Activated CD8-positive, alpha-beta memory T cell treated with anti-CD3 and anti-CD28 coated beads for 1 hour (primary cell): Measurements from ENCODE around the gene KRTAP21-2.
"Not testable (repeated sequence)": the region's sequence is repeated elsewhere in the genome, so short reads cannot be mapped to it uniquely, and the experiment has no call there.

ENCODE experiments used
- DNase-seq, 2 donors: peaks; one replicate each; pipeline ENCODE4 v3.0.0-alpha.2; 2020; ENCODE audit warnings: low read depth in 1 of 2; ENCODE audit errors: extremely low read depth in 1 of 2

The KRTAP21-2 gene

DNA sequence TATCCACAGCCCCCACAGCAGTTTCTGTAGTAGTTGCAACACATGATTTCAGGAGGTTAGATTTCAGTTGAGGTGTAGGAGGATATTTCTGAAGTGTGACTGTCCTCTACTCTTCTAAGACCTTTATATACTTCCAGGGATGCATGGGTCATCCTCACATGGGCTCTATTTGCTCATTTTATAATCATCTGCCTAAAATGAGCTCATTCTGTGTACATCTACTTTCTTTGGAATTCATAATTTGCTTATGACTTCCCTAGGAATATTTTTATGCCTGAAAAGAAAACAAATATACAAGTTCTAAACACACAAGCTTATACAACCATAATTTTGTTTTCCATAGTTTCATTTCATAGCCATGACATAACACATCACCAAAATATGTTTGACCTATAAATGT lies at the start of gene KRTAP21-2:
TSS of gene KRTAP21-2 (minus strand) at position 101 of the 400 bp plus-strand sequence. CDS start at position 44, 57 bp downstream.
- DNase-seq: no peak

DNA sequence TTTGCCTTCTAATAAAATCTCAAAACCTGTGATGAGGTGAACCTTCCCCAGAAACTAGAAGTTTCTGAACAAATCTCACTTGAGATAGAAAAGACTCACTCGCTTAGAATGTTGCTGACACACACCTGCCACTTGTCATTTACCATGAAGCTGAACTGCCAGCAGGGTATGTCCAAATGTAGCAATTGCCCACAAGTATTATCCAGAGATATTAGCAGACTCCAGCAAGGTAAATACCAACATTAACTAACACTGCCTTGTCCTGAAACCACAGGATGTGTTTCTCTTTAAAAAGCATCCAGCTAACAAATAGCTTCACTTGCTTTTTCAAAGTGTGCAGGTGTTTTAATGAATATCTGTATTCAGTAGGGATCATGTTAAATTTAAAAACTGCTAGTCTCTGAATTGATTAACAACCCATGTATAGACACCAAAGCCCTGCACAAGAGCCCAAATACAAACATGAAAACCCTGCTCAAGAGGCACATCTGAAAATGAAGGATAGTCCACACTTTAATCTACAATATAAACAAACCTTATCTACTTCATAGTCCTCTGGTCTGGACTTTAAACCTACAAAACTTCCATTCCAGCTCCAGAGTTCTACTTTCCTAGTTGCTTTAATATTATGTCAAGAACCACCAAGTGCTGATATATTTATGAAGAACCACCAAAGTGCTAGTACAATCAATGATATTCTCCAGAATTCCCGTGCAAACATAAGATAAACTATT lies 46.7 kb upstream of the KRTAP21-2 start:
- DNase-seq: no peak

DNA sequence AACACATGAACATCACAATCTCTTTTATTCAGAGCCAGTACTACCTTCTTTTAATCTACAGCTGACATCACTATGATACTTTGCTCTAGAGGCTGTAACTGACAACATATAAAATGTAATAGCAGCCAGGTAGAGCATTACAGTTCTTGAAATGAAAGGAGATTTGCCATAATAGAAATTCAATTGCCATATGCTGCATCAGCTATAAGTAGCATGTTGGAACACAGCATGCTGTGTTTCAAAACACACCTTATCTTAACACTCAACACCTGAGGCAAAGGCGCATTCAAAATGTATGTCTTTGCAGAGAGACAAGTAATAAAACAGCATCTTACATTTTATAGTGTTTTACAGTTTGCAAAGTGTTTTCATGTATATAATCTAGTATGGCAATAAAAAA lies 32.2 kb upstream of the KRTAP21-2 start:
- DNase-seq: no peak

DNA sequence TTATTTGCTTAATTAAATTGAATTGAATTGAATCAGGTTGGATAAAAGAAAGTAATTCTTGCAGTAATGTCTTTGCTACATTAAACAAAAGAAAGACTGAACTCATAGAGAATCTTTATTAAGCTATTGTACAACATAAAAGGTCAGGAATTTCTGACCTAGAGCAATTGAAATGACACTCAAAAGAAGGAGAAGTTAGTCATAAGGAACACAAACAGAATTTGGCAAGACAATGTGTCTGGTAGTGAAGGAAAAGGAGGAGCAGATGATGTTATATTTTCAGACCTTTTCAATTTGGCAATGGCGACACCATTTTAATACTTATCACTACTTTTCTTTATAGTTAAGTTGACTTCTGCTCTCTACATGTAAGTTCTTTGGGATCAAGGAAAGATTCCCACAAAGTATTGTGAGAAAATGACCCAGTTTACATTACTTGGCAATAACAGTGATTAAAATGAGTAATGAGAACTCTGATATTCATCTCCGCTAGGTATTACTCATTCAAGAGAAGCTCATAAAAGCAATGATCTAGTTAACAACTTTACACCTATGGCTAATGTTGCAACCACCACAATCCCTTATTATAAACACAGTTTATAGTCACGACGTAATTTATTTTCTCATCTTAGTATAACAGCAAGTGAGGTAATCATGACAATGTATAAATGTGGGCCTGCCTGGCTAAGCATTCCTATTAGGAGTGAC lies 22.8 kb upstream of the KRTAP21-2 start:
- no peak for DNase-seq

DNA sequence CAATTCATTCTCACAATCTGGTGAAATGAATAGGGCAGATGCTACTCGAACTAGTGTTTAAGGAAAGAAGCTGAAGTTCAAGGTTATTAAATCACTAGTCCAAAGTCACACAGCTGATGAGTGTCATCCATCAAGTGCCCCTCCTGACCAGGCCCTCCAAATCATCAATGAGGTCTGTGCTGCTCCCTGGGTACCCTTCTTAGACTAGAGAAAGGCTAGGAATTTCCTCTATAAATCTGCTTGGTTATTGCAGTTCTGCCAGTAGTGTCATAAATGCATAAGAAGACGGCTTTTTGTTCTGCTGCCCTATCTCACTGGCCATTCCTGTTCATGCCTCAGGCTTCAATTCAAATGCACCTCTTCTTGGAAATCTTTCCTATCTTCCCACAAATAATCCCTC lies 13.7 kb upstream of the KRTAP21-2 start:
- no peak for DNase-seq

DNA sequence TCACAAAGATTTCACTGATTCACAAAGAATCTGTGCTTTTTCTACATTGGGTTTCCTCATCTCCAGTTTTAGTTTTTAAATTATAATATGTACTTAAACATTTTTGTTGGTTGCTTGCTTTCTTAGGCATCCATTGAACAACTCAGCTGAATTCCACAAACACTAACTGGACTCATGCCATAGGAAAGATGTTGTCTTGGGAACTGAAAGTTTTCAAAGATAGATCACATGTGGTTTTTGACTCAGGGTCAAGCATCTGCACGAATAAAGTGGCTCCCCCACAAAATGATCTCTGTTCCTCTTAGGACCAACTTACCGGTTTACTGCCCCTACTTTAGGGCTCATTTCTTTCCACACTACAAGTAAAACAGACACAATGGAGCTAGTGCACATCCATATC lies 11.2 kb upstream of the KRTAP21-2 start:
- DNase-seq: no peak

DNA sequence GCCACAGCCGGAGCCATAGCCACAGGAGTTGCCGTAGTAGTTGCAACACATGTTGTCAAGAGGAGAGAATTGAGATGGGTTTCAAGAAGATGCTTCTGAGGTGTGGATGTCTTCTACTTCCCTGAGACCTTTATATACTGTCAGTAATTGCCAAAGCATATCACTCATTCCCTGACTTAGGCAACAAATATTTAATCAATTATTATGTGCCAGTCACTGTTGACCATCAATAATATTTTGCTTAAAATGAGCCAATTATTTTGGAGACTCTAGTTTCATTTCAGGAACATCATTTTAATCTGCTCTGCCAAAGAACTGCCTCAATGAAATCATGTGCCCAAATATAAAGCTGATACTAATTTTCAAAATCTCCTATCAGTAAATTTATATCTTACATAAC lies 8.3 kb upstream of the KRTAP21-2 start, which contains the start of gene KRTAP21-1:
TSS of gene KRTAP21-1 (minus strand) at position 101 of the 400 bp plus-strand sequence. CDS start at position 51, 50 bp downstream.
- not testable (repeated sequence) for DNase-seq

DNA sequence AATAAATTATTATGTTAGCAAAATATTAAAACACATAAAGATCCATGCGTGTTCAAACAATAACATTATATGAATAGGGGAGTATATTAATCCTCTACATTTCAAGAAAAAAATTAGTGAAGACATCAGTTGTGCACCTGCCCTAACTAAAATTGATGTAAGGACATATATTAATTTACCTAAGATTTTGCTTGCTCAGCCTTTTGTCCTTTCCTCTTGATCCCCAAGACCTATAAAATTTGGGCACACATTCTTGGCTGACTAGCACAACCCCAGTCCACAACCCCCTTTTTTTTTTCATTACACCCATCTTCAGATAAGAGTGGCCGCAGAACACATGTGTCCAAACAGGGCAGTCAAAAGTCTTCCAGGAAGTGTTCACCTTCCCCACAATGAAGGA lies 6.6 kb downstream of the KRTAP21-2 start:
- DNase-seq: no peak

DNA sequence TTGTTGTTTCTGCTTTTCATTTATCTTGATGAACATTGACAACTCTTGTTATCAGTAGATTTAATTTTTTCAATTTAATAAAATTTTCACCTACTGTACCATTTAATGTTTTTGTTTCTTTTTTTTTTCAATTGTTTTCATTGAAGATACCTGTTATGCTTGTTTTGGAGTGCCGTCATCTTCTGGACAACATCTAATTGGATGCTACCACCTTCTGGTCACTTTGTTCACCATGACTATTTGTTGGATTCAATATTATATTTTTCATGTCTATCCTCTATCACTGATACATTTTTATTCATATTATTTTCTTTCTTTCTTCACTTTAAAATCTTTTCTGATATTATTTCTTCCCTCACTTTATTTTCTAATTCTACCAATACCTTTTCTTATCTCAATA lies 14.0 kb downstream of the KRTAP21-2 start:
- DNase-seq: no peak

DNA sequence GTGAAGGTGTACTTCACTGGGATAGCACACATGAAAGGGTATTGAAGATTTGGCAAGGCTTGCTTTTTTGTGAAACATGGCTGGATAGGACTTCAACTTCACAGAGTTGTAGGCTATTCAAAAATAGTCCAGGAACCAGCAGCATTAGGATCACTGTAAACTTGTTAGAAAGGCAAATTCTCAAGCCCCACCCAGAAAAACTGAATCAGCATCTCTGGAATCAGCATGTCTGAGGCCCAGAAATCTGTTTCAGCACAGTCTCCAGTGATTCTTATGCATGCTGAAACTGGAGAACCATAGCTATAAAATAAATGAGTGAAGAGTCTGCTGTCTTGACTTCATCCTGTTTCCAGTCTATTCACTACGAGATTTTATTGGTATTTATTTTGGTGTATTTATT lies 20.3 kb downstream of the KRTAP21-2 start:
- no peak for DNase-seq

DNA sequence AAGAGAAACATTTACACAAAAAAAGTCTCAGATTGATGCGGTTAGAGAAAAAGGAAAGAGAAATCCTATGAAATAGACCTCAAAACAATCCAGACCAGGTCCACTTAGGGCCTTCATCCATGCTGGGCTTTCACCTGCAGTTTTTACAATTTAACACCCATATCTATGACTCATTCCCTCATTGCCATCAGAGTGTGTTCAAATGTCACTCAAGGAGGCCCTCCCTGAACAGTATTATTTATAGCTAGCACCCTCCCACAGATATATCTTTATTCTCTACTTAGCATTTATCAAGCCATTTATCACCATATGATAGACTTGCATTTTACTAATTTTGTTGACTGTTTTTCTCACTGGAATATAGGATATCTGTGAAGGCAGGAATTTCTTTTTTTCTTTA lies 27.7 kb downstream of the KRTAP21-2 start:
- no peak for DNase-seq

DNA sequence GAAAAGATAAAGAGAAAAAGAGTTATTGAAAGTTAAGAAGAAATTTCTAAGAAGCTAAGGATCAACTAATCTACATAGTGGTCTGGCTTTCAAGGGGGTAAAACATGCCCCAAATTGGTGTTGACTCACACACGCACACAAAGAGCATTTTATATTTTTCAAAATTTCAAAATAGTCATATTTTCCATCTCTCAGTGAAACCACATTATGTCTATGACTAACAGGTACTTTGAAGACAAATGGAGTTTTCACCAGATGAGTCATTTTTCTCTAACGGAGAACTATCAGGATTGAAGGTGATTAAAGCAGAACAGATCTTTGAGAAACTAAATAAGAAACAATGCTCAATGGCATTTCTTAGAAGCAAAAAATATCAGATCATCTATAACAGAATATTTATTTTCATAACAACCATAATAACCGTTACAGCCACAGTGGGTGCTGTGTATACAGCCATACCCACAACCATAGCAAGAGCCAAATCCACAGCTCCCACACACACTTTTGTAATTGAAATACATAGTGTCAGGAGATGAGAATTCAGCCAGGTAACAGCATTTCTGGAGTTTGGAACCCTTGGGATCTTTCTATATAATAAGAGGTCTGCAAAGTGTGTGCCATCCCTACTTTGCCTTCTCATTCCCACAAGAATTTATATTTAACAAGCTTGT lies 28.7 kb downstream of the KRTAP21-2 start, which contains the start of gene KRTAP21-3:
TSS of gene KRTAP21-3 (minus strand) at position 539 of the 671 bp plus-strand sequence. CDS start at position 521, 18 bp downstream.
- no peak for DNase-seq

DNA sequence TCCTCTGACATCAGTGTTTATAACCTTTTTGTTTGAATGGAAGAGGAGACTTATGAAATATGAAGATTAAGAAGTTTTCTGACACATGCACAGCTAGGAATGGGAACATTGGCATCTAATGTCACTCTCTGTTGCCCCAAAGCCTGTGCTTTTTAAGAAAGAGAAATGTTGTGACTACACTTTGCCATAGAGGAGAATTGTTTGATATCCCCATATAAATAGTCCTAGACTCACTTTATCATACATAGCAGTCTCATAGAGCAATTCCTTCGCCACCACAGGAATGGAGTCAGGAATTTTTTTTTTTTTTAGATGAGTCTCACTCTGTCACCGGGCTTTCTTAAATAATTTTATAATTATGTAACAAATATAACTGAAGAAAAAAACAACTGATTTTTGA lies 30.0 kb downstream of the KRTAP21-2 start:
- DNase-seq: no peak

DNA sequence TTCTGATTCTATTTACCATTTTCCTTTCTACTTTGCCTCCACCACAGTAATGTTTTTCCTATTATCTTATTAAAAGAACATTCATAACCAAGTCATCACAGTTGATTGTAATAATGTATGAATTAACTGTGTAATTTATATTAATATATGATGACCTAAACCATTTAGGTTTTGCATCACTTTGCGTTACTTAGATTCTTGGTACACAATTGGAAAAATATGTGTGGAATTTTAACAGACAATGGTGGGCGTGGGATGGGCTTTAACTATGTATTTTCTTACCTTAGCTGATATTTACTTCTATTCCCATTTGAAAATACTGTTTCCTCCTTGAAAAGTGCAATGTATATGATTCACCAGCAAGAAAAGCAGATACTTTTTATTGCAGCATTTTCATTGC lies 32.1 kb downstream of the KRTAP21-2 start:
- no peak for DNase-seq

DNA sequence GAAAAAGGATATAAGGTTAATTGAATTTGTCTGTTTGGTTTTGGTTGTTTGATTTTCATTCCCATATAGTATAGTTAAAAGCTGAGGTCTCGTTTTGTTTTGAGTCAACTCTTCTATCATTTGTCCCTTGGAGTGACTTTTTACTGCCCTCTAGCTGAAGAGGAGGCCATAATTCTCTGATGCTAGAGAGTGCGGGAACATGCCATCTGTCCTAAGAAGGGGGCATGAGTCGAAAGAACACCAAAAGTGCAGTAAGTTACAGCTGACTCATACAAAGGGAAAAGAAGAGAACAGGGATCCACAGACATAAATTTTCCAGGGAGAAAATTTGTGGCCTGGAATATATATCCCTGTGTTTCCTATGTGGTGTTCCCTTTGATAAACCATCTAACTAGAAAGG lies 32.6 kb downstream of the KRTAP21-2 start:
- no peak for DNase-seq

DNA sequence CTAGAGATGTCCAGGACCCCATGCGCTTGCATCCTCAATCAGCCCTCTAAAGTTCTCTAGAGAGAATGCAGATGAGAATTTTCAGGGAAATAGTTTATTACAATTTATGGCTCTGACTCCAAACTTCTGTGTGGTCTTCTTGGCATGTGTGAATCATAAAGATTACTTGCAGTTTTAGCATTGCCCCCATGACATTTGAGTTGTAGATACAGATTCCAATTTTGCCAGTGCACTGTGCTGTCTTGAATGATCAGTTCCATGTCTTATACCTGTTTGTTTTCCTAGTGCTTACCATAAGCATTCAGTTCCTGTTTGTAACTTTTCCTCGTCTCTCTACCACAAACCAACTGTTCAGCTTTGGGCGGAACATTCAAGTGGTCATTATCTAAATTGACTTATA lies 33.3 kb downstream of the KRTAP21-2 start:
- DNase-seq: no peak

DNA sequence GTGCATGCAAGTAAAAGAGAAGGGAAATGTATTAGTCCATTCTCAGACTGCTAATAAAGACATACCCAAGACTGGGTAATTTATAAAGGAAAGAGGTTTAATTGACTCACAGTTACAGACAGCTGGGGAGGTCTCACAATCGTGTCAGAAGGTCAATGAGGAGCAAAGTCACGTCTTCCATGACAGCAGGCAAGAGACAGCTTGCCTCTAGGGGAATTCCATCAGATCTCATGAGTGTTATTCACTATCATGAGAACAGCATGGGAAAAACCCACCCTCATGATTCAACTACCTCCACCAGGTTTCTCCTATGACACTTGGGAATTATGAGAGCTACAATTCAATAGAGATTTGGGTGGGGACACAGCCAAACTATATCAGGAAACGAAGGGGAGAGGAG lies 36.6 kb downstream of the KRTAP21-2 start:
- no peak for DNase-seq

DNA sequence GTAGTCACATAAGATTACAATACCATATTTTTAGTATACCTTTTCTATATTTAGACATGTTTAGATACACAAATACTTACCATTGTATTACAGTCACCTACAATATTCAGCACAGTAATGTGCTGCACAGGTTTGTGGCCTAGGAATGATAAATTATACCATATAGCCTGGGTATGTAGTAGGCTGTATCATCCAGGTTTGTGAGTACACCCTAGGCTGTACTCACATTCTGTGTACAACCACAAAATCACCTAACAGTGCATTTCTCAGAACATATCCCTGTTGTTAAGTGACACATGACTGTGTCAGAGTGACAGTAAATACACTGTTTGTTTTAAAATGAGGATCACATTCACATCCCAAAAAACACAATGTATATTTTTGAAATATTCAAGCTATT lies 39.6 kb downstream of the KRTAP21-2 start:
- no peak for DNase-seq
